Ovary (tissue), 9 donors: Measurements from ENCODE around the gene AKAP9. TPM values are rescaled to one million over a fixed set of nuclear protein-coding genes. Genes with fewer than 3 reads are reported as not detected.
"Not testable (repeated sequence)": the region's sequence is repeated elsewhere in the genome, so short reads cannot be mapped to it uniquely, and the experiment has no call there.

Experiments
- DNase-seq, 5 donors: peaks; one replicate each; pipeline ENCODE4 v3.0.0-alpha.2; 2019 to 2020
- H3K27ac ChIP-seq, 2 donors: fragments of 200-600 bp; one replicate each; pipeline versions ENCODE4 v1.5.1 to v1.8.0; 2019 to 2022
- H3K27me3 ChIP-seq: fragments of 200-600 bp; one replicate; pipeline ENCODE4 v1.8.0; 2022
- H3K36me3 ChIP-seq: fragments of 200-600 bp; sonication (generic); one replicate; pipeline ENCODE4 v1.5.1; 2019
- H3K4me1 ChIP-seq: one replicate; pipeline ENCODE4 v1.8.1; 2013; ENCODE audit warnings: mild to moderate bottlenecking, moderate library complexity; ENCODE audit not compliant: insufficient read depth
- H3K4me3 ChIP-seq: fragments of 200-600 bp; sonication (generic); one replicate; pipeline ENCODE4 v1.5.1; 2017
- H3K9me3 ChIP-seq, 2 donors: fragments of 200-600 bp in 1 of 2; sonication (generic) in 1 of 2; one replicate each; pipeline versions ENCODE4 v1.5.1 to v1.8.1; 2013 to 2019; ENCODE audit warnings: mild to moderate bottlenecking in 1 of 2, moderate library complexity in 1 of 2
- EP300 ChIP-seq: sonication (generic); formaldehyde crosslinking; IDR thresholded peaks from one replicate; pipeline ENCODE4 v1.6.1; 2017; ENCODE audit warnings: antibody characterized with exemption
- POLR2A ChIP-seq: fragments of 450-650 bp; IDR thresholded peaks from one replicate; pipeline ENCODE4 v1.6.1; 2017; ENCODE audit warnings: antibody characterized with exemption, mild to moderate bottlenecking, moderate library complexity
- WGBS, 3 donors: extraction: QIAGEN DNeasy Blood & Tissue Kit in 1 of 3; methylation state at CpG; one replicate each; pipeline versions ENCODE4 v1.1.5 to v1.1.7; 2013 to 2017; 5-methylcytosine and 5-hydroxymethylcytosine counted together
- intact Hi-C, 4 donors: fragments of 100-400 bp; cut with DNase I; formaldehyde crosslinking; loops; one replicate each; pipeline versions ENCODE4 v1.11.0 to v1.15.1; 2022 to 2023
- polyA plus RNA-seq, 2 donors: library from polyadenylated mRNA; stranded (reverse); fragments of 200-250 nt in 1 of 2; fragments of 350-450 nt in 1 of 2; fragmentation: Illumina TruSeq in 1 of 2; extraction: RNeasy Lipid Tissue Mini Kit (QIAGEN cat#74804) in 1 of 2; gene quantifications; one replicate each; pipeline ENCODE4 v1.2.3, GENCODE V29; 2013 to 2014
- total RNA-seq, 7 donors: library from RNA; depleted of rRNA in 2 of 7; stranded (reverse); fragments of >200 nt in 2 of 7; fragmentation: NEBNext Ultra II Directional in 3 of 7; extraction: Animal tissue kit (Norgen Biotek cat#: 25700) in 3 of 7; gene quantifications; one replicate each; pipeline versions ENCODE4 v1.1.0 to v1.2.4, GENCODE V29; 2016 to 2023
- TF ChIP-seq, protein P1 (sequence below), 3 donors: fragments of 450-650 bp in 2 of 3; fragments of 200-600 bp in 1 of 3; IDR thresholded peaks; one replicate each; pipeline versions ENCODE4 v1.5.1 to v1.8.0; 2016 to 2022; ENCODE audit warnings: antibody characterized with exemption in 3 of 3, mild to moderate bottlenecking in 1 of 3
- donor health status: DM: no; HTN: no; CAD: no; lungs with moderate emphysema.
- donor health status: DM: no; HTN: no; CAD: no.
- donor health status: Bipolar disorder and iron deficiency.
- donor health status: DM: yes; HTN: yes; CAD: no.
- donor health status: DM: no; HTN: no; CAD: no.
- donor health status: DM: yes; HTN: yes; CAD: no.

The AKAP9 gene
- total and polyA plus RNA-seq, 9 donors, result 22.1 to 92.8 (median 57.7) TPM

- TF ChIP-seq, protein P1, sequence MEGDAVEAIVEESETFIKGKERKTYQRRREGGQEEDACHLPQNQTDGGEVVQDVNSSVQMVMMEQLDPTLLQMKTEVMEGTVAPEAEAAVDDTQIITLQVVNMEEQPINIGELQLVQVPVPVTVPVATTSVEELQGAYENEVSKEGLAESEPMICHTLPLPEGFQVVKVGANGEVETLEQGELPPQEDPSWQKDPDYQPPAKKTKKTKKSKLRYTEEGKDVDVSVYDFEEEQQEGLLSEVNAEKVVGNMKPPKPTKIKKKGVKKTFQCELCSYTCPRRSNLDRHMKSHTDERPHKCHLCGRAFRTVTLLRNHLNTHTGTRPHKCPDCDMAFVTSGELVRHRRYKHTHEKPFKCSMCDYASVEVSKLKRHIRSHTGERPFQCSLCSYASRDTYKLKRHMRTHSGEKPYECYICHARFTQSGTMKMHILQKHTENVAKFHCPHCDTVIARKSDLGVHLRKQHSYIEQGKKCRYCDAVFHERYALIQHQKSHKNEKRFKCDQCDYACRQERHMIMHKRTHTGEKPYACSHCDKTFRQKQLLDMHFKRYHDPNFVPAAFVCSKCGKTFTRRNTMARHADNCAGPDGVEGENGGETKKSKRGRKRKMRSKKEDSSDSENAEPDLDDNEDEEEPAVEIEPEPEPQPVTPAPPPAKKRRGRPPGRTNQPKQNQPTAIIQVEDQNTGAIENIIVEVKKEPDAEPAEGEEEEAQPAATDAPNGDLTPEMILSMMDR (IDR thresholded peaks at IDR 0.05), result no peak
- TF ChIP-seq POLR2A (no peak), EP300 (no peak)
Observed at GRCh38 chr7:92135052-92135889, 194.6 kb downstream of the AKAP9 start.

GRCh38 chr7:92137557-92137956 is 196.9 kb downstream of the AKAP9 start:
- no peak overlapping the region for H3K4me3 ChIP-seq
- H3K27me3 ChIP-seq, result no peaks in the 10 kb centered on the region
- no peaks in the 10 kb centered on the region for H3K36me3 ChIP-seq
- H3K9me3 ChIP-seq, result no peaks in the 10 kb centered on the region
- no peak for TF ChIP-seq EP300
- TF ChIP-seq POLR2A, result no peak
- TF ChIP-seq, protein P1 (IDR thresholded peaks at IDR 0.05), result no peak
- 18 to 31% (median 26%) methylated on average over 2 of the region's 2 CpGs for WGBS, 3 donors
- DNase-seq, result no peak
- intact Hi-C loops, result no loop called here
- no peak overlapping the region for H3K27ac ChIP-seq
- no peaks in the 10 kb centered on the region for H3K4me1 ChIP-seq

More at GRCh38 chr7:92135052-92135889, 194.6 kb downstream of the AKAP9 start:
- Histone ChIP-seq H3K27ac (peak overlapping the region; percentile 93 to 99), H3K4me1 (no peaks in the 10 kb centered on the region), H3K27me3 (no peaks in the 10 kb centered on the region), H3K9me3 (no peaks in the 10 kb centered on the region), H3K36me3 (no peaks in the 10 kb centered on the region), H3K4me3 (peak overlapping the region; percentile 67)
- intact Hi-C loops, result no loop called here
- 10 to 14% (median 11%) methylated on average over 21 of the region's 21 CpGs for WGBS, 3 donors
- DNase-seq, result peak in 3 of 5 donors; percentile 24 to 35 (median 26)

GRCh38 chr7:92141161-92141560 is 200.5 kb downstream of the AKAP9 start:
- H3K9me3 ChIP-seq, result no peaks in the 10 kb centered on the region
- 94 to 95% (median 95%) methylated on average over 7 of the region's 7 CpGs for WGBS, 3 donors

DNA sequence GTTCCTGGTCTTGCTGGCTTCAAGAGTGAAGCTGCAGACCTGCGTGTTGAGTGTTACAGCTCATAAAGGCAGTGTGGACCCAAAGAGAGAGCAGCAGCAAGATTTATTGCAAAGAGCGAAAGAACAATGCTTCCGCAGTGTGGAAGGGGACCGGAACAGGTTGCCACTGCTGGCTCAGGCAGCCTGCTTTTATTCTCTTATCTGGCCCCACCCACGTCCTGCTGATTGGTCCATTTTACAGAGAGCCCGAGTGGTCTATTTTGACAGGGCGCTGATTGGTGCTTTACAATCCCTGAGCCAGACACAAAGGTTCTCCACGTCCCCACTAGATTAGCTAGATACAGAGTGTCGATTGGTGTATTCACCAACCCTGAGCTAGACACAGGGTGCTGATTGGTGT is 202.1 kb downstream of the AKAP9 start:
- H3K36me3 ChIP-seq, H3K27me3 ChIP-seq, H3K4me1 ChIP-seq, H3K9me3 ChIP-seq, intact Hi-C loops, H3K4me3 ChIP-seq, DNase-seq, H3K27ac ChIP-seq: not testable (repeated sequence)
- 89 to 92% (median 92%) methylated on average over 9 of the region's 9 CpGs for WGBS, 3 donors

More at GRCh38 chr7:92141161-92141560, 200.5 kb downstream of the AKAP9 start:
- H3K27me3 ChIP-seq, result no peaks in the 10 kb centered on the region
- no peak overlapping the region for H3K27ac ChIP-seq
- no peak for DNase-seq
- intact Hi-C loops, result no loop called here
- H3K36me3 ChIP-seq, result no peaks in the 10 kb centered on the region
- H3K4me3 ChIP-seq, result no peak overlapping the region
- no peak for TF ChIP-seq EP300
- TF ChIP-seq, protein P1 (IDR thresholded peaks at IDR 0.05), result no peak
- no peak for TF ChIP-seq POLR2A
- no peaks in the 10 kb centered on the region for H3K4me1 ChIP-seq

- H3K27me3 ChIP-seq, H3K4me3 ChIP-seq, H3K27ac ChIP-seq, H3K9me3 ChIP-seq, intact Hi-C loops, H3K4me1 ChIP-seq, H3K36me3 ChIP-seq, DNase-seq: not testable (repeated sequence)
- WGBS, 3 donors, result 93 to 96% (median 93%) methylated on average over 39 to 50 of the region's 50 CpGs
Observed at GRCh38 chr7:92143192-92143880, 202.7 kb downstream of the AKAP9 start.
